SK-N-SH treated with all-trans-retinoic acid at 6 μM for 48 hours (cell line): ENCODE results near the gene IRAG1.

Experiments used
- ARNTL ChIP-seq: fragments of 450-650 bp; formaldehyde crosslinking; IDR thresholded peaks from 2 replicates; pipeline ENCODE4 v1.5.0; 2020; ENCODE audit warnings: low read depth, mild to moderate bottlenecking, moderate library complexity, borderline replicate concordance
- CREB5 ChIP-seq: fragments of 250-450 bp; sonication (Bioruptor Pico); IDR thresholded peaks from 2 replicates; pipeline ENCODE4 v1.5.1; 2020; ENCODE audit warnings: low read depth, mild to moderate bottlenecking, moderate library complexity
- CSRNP3 ChIP-seq: fragments of 250-450 bp; sonication (Bioruptor Pico); IDR thresholded peaks from 2 replicates; pipeline ENCODE4 v1.5.1; 2021; ENCODE audit warnings: mild to moderate bottlenecking, moderate library complexity
- ISL1 ChIP-seq: fragments of 250-450 bp; sonication (Bioruptor Pico); IDR thresholded peaks from 2 replicates; pipeline ENCODE4 v2.1.2; 2022; ENCODE audit warnings: mild to moderate bottlenecking, moderate library complexity
- PPARA ChIP-seq: fragments of 250-450 bp; sonication (Bioruptor Pico); IDR thresholded peaks from 2 replicates; pipeline ENCODE4 v1.5.0; 2020; ENCODE audit warnings: mild to moderate bottlenecking, borderline replicate concordance
- SNAI2 ChIP-seq: fragments of 250-450 bp; sonication (Bioruptor Pico); IDR thresholded peaks from 2 replicates; pipeline ENCODE4 v1.5.0; 2020; ENCODE audit warnings: mild to moderate bottlenecking, moderate library complexity
- ZFP30 ChIP-seq: fragments of 450-650 bp; formaldehyde crosslinking; IDR thresholded peaks from 2 replicates; pipeline ENCODE4 v1.5.0; 2022; ENCODE audit warnings: mild to moderate bottlenecking, moderate library complexity

GRCh38 chr11:10728154-10728553 is 34.6 kb upstream of the IRAG1 start:
- TF ChIP-seq ARNTL (CRISPR knock-in tag) (no peak), ISL1 (CRISPR knock-in tag) (no peak), ZFP30 (CRISPR knock-in tag) (no peak), SNAI2 (CRISPR knock-in tag) (no peak), CREB5 (no peak), CSRNP3 (no peak), PPARA (no peak)
